HG03469 (cell line): ENCODE measurements around the gene MRFAP1L1.
A peak's percentile ranks its signal among the peaks of the same experiment; 100 is the strongest.
"Not testable (repeated sequence)": the region's sequence is repeated elsewhere in the genome, so short reads cannot be mapped to it uniquely, and the experiment has no call there.

ENCODE experiments used
- ATAC-seq: cut with Tn5 transposase; IDR thresholded peaks from one replicate; pipeline ENCODE4 v1.9.1; 2021; ENCODE audit warnings: mild to moderate bottlenecking, moderate library complexity, moderate number of reproducible peaks; ENCODE audit not compliant: unreplicated experiment

The MRFAP1L1 gene

GRCh38 chr4:6709230-6710114, at the start of gene MRFAP1L1:
Gene MRFAP1L1 (minus strand): TSS chr4:6709865. CDS start chr4:6709629, 236 bp downstream.
- ATAC-seq: peak; percentile 57

GRCh38 chr4:6758728-6759127, 49.1 kb upstream of the MRFAP1L1 start:
- no peak for ATAC-seq

- not testable (repeated sequence) for ATAC-seq
Observed at GRCh38 chr4:6756345-6756744, 46.7 kb upstream of the MRFAP1L1 start.

GRCh38 chr4:6755088-6755753, 45.6 kb upstream of the MRFAP1L1 start:
- no peak for ATAC-seq

GRCh38 chr4:6754481-6755087, 44.9 kb upstream of the MRFAP1L1 start:
- no peak for ATAC-seq

- ATAC-seq: no peak
Observed at GRCh38 chr4:6753891-6754290, 44.2 kb upstream of the MRFAP1L1 start.

GRCh38 chr4:6753103-6753560, 43.5 kb upstream of the MRFAP1L1 start:
- no peak for ATAC-seq

GRCh38 chr4:6752486-6752829, 42.8 kb upstream of the MRFAP1L1 start:
- no peak for ATAC-seq

GRCh38 chr4:6751611-6752485, 42.2 kb upstream of the MRFAP1L1 start:
- ATAC-seq: no peak

GRCh38 chr4:6750286-6751221, 40.9 kb upstream of the MRFAP1L1 start:
- ATAC-seq: no peak

GRCh38 chr4:6749340-6750171, 39.9 kb upstream of the MRFAP1L1 start:
- no peak for ATAC-seq

- ATAC-seq: no peak
Observed at GRCh38 chr4:6748286-6748685, 38.6 kb upstream of the MRFAP1L1 start.

- no peak for ATAC-seq
Observed at GRCh38 chr4:6747294-6748051, 37.8 kb upstream of the MRFAP1L1 start.

GRCh38 chr4:6746721-6747293, 37.1 kb upstream of the MRFAP1L1 start:
- no peak for ATAC-seq

GRCh38 chr4:6742989-6743388, 33.3 kb upstream of the MRFAP1L1 start:
- ATAC-seq: no peak

GRCh38 chr4:6742507-6742906, 32.8 kb upstream of the MRFAP1L1 start:
- no peak for ATAC-seq

GRCh38 chr4:6740347-6740746, 30.7 kb upstream of the MRFAP1L1 start:
- no peak for ATAC-seq

GRCh38 chr4:6739920-6740319, 30.3 kb upstream of the MRFAP1L1 start:
- ATAC-seq: no peak
